Measurements from ENCODE around the gene SRR.

GRCh38 chr17:2292100-2292499 is 11.7 kb upstream of the SRR start:
- no peak for TF ChIP-seq CTCF (conservative IDR thresholded peaks at IDR 0.05; ENCODE audit: low read depth, low read length)
- TF ChIP-seq EZH2 (IDR thresholded peaks at IDR 0.05; ENCODE audit: borderline replicate concordance, low read depth, low read length, poor library complexity, severe bottlenecking) = no peak

All from A673 (cell line).